ENCODE measurements around the gene ARPC5.

The ARPC5 gene

GRCh38 chr1:183582021-183582713, 53.4 kb downstream of the ARPC5 start:
- no peak for DNase-seq

- DNase-seq, result no peak
These were observed 55.3 kb downstream of the ARPC5 start for GRCh38 chr1:183580281-183580682.

GRCh38 chr1:183578856-183579255, 56.7 kb downstream of the ARPC5 start:
- DNase-seq, result no peak

- DNase-seq, result no peak
These were observed 57.6 kb downstream of the ARPC5 start for GRCh38 chr1:183577897-183578465.

GRCh38 chr1:183576537-183576936, 59.0 kb downstream of the ARPC5 start:
- DNase-seq, result no peak

GRCh38 chr1:183575606-183576005, 60.0 kb downstream of the ARPC5 start:
- DNase-seq, result no peak

- DNase-seq, result no peak
These were observed 62.9 kb downstream of the ARPC5 start for GRCh38 chr1:183572721-183573120.

- no peak for DNase-seq
These were observed 63.8 kb downstream of the ARPC5 start for GRCh38 chr1:183571678-183572268.

Data from activated naive CD4-positive, alpha-beta T cell treated with Interleukin-2 at 50 U/mL for 16 hours (primary cell).